Measurements from ENCODE around the gene NOLC1.
A peak's percentile ranks its signal among the peaks of the same experiment; 100 is the strongest.

NOLC1 gene

DNA sequence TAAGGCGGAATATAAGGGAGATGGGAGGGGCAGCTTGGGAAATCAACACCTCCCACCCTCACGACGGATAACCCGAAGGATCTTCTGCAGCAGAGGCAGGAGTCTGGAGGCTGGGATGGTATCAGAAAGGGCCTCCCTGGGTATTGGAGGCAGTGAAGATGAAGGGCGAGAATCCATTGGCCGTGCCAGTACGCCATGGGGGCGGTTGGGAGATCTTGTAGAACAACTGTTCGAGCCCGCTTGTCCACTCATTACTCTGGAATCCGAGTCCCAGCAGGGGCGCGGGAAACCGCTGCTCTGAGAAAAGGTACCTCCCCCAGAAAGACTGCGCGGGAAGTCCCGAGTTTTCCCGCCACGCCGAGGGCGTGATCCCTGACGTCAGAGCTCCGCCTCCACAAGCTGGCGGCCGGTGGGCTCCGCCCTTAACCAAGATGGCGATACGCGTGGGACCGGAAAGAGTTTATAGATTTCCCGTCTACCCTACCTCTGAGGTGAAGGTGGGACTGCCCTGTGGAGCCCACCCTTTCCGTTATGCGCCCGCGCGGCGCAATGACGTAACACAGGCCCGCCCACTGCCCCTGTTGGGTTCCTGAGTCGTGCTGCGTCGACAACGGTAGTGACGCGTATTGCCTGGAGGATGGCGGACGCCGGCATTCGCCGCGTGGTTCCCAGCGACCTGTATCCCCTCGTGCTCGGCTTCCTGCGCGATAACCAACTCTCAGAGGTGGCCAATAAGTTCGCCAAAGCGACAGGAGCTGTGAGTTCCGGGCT lies at the start of gene NOLC1:
NOLC1 (plus strand) TSS at position 616 of the 771 bp plus-strand sequence; CDS start at position 638, 22 bp downstream.
- peak; percentile 99 for DNase-seq

DNA sequence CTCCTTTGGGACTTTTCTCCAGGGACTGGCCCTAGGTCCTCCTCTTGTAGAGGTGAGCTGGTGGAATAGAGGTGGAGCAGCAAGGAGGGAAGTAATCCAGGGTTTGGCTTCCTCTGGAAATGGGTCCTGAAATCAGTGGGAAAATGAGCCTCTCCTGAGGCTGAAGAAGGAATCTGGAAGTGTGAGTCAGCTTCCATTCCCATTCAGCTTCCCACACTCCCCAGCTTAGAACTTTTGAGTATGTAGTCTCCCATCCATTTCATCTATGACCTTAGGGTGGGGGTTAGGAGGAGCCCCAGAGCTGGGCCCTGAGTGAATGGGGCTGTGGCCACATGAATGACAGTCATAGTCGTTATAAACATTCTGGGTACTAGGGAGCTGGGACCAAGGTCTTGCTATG lies 49.8 kb upstream of the NOLC1 start:
- no peak for DNase-seq

DNA sequence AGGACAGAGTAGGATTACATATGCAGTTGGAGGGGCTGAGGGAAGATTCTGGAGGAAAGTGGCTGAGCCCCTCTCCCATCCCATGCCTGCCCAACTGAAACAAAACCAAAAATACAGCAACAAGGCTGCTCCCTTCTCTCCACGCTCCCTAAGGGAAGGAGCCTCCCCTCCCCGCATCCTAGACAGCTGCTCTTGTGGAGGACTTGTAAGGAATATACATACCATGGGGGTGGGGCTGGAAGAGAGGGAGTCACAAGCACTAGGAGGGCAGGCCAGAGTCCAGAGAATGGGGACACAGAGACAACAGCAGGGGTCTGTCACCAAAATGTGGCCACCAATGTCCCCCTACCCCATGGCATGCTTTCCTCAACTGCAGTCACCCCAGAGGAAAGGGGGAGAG lies 45.2 kb upstream of the NOLC1 start:
- no peak for DNase-seq

DNA sequence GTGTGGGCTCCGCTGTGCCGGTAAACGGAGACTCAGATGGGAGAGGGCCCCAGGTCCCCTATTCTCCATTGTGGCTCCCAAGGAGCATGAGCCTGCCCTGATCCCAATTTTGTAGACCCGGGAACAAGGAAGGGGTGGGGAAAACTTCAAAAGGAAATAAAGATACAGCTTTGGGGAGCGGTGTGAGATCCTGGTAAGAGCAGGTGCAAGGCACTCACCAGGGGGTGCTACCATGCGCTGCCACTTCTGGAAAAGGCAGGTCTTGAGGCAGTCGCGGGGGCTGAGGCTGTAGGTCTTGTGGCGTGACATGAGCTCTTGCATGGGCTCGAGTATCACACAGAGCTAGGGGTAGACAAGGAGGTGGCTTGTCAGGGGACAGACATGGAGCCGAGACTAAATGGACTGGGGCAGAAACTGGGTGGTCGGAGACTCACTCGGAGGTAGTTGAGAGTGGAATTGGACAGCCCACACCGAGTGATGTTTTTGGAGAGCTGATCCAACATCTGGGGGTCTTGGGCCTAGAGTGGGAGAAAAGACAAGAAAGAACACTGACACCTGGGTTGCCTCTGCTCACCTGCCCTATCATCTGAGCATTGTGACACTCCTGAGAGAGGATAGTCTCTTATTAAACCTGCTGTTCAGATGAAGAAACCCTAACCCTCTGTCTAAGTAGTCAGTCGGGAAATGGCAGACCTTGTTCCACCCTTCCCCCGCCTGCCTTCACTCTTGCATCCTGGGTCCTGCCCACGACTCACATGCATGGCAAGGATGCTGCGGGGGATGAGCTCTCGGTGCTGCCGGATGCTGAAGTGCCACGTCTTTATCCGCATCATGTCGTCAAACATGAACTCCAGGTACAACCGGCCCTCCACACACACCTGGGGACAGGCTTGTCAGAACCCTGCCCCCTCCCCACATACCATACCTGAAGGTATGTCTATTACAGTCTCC lies 42.7 kb upstream of the NOLC1 start:
- no peak for DNase-seq

DNA sequence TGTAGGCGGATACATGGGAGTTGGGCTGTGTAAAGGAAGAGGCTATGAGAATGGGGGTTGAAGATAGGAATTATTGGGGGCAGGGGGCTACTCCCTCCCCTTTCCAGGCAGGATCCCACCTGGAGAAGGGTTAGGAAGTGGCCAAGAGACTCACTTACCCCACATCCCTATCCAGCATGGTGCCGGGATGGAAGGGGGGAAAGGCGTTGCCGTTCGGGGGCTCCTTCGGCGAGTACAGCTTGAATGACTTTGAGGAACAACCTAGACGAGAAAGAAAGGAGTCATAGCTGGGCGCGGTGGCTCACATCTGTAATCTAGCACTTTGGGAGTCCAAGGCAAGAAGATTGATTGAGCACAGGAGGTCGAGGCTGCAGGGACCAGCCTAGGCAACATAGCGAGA lies 40.9 kb upstream of the NOLC1 start:
- no peak for DNase-seq

DNA sequence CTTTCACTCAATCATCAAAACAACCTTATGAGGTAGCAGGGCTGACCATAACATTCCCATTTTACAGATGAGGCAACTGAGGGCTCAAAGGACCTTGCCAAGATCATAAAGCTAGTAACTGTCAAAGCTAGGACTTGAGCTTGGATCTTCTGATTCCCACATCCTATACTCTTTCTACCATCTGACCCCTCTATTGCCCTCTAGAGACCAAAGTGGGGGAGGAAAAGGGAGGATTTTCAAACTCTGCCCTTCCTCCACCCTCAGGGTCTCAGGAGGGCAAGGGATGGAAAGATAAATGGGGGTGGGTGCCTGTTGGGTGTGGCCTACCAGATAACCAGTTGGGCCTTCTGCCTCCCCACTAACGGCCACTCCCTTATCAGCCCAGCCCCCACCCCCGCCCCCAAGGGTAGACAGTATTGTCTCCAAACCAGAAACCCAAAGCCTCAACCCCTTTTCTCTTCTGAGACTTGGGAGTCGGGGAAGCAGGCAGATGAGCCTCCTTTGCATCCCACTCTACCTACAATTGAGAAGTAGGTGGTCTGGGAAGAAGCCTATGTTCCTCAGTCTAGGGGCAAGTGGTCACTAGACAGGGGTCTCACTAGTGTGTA lies 39.9 kb upstream of the NOLC1 start:
- DNase-seq, result no peak

DNA sequence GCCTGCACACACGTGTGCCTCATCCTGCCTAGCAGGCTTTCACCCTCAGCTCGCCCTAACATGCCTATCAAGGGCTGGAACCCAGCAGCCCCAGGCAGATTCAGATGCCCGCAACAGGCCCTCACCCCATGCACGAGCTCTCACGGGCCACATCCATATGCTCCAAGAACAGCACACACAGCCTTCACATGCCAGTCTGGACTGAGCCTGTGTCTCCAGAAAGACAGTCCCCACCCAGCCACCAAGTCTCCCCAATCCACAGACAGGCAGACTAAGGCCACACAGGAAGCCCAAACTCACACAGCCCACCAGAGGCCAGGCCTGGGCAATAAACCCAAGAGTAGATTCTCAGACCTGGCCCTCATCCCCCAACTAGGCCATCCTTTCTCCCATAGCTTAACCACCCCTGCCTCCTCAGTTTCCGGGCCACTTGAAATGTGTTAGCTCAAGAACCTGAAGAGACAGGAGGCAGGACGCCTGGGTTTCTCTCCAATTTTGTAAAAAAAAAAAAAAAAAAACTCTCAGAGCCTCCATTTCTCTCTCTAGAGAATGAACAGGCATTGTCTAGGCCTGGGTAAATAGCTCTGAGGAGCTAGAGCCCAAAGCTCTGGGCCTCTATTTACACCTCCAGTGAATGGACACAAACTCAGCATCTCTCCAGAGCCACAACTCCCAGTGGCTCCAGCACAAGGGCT lies 38.8 kb upstream of the NOLC1 start:
- DNase-seq, result peak; percentile 27

DNA sequence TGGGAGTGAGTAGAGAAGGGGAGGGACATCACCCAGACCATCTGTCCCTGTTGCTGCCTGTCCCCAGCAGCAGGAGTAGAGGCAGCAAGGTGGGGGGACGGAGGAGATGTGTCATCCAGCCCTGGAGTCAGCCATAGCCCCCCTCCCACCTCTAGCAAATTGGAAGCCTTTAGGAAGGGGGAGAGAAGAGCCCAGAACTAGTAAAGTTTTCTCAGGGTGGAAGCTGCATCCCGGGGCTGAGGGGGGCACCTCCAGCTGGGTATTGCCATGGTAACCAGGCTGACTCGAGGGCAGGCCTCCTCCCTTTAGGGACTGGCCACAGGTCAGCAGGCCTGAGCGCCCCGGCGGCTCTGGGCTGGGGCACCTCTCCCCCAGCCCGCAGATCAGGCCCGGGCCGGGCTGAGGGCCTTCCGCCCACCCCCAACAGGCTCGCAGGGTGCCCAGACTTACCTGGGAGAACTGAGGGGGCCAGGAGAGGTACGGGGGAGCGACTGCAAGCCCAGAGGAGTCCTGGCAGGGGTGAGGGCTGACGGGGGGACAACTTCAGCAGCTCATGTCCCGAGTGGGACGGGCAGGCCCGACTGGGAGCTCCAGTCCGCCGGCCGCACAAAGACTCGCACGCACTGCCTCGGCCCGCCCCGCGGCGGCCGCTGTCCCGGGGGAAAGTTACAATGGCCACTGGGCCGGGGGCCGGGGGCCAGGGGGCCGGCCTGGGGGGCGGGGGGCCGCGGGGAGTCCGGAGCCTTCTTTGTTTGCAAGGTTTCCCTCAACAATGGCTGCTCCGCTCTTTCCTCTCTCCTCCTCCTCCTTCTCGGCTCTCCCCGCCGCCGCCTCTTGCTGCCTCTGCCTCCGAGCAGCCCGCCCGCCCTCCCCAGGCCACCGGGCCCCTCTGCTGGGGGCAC lies 38.0 kb upstream of the NOLC1 start:
- peak; percentile 14 for DNase-seq

DNA sequence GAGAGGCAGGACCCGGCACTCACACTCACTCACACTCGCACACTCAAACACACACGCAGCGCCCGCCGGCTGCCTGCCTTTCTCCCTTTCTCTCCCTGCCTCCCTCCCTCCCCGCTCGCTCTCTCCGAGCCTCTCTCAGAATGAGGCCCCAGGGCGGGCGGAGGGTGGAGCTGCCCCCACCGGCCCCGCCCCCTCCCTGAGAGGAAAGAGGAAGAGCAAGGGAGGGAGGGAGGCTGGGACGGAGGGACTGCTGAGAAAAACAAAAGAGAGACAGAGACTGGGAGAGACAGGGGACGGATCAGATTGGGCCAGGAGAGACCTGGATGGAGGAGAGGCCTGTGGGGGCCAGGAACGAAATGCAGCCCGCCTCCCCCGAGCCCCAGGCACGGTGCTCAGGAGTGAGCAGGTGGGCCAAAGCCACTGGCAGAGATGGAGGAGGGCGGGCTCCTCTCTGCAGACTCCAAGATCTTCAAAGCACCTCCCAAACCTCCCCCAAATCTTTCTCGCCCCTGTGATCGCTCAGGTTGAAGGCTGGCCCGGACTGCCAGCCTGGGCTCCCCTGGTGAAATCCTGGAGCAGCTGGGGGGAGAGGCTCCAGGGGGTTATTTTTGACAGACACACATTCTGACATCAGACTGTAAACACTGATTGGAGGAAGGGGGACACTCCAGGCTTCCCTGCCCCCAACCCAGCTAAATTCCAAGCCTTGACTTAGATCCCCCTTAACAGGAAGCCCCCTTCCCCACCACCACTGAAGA lies 37.1 kb upstream of the NOLC1 start:
- peak; percentile 91 for DNase-seq

DNA sequence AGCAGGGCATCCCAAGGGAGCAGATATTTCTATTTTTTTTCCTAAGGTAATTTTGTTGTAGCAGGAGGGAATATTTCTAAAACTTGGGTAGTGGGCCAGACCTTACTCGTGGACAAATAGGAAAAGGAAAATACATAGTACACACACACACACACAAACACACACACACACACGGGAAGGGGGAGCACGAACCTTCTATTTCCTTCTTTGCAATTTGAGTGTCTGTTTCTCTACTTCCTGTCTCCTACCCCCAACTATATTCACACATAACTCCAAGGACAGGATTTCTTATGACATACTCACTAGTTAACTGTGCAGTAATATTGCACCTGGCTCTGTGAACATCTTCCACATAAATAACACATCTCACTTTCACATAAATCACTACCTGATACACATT lies 36.4 kb upstream of the NOLC1 start:
- peak; percentile 42 for DNase-seq

DNA sequence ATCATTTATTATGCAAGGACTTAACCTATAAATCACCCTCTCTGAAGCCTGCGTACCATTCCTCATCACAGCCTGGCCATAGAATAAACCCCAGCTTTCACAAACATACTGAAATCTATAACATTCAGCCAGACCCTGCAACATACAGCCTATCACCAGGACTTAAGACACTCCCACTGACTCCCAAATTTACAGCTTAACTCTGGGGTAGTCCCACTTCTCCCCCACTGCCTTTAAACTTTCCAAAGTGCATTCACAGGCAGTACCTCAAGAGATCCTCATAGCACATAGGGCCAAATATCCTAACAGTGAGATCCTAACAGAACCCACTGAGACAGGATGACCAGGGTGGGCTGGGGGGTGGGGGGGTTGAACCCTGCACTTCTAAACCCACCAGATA lies 35.5 kb upstream of the NOLC1 start:
- no peak for DNase-seq

DNA sequence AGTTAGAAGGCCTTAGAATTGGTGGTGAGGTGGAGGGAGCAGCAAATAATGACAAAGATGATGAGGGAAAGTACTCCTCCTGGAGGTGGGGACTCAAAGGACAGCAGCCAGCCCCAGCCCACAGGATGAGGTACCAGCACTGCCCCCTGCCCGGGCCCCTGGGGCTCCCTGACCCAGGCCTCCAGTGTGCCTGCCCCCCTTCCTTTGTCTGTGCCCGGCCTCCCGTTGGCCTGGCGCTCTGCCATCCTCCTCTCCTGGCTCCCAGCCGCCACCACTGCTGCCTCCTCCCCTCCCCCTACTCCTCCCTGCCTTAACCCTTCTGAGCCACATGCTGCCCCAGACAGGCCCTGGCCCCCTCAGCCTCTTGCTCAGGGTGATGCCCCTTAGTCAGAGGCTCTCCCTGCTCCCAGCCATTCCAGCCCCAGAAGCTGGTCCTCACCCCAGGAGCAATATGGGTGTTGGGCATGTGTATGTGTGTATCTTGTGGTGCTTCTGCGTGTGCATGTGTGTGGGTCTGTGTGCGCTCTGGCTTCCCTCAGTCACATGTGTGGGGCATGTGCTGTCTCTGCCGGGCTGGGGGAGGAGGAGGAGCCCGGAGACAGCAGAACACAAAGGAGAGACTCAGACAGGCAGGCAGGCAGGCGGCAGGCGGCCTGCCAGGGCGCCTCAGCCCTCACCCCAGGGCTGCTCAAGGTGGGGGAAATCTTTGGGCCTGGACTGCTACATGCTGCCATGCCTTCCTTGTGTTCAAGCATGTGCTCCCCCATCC lies 34.6 kb upstream of the NOLC1 start:
- peak; percentile 70 for DNase-seq

DNA sequence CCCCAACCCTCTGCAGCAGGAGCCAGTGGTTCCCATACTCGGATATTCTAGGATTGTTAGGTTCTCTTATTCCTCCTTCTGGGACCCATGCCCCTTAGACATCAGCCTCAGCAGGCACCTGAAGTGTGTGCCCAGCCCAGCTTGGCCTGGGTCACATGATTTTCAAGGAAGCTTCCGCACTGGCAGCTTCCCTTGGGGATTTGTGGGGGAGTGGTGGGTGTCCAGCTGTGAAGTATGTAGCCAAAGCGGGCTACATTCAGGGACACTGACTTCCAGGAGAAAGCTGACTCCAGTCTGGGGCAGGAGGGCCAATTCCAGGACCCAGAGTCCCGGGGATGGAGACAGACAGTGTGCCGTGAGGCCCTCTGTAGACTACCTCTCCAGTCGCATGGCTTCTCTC lies 33.3 kb upstream of the NOLC1 start:
- no peak for DNase-seq

DNA sequence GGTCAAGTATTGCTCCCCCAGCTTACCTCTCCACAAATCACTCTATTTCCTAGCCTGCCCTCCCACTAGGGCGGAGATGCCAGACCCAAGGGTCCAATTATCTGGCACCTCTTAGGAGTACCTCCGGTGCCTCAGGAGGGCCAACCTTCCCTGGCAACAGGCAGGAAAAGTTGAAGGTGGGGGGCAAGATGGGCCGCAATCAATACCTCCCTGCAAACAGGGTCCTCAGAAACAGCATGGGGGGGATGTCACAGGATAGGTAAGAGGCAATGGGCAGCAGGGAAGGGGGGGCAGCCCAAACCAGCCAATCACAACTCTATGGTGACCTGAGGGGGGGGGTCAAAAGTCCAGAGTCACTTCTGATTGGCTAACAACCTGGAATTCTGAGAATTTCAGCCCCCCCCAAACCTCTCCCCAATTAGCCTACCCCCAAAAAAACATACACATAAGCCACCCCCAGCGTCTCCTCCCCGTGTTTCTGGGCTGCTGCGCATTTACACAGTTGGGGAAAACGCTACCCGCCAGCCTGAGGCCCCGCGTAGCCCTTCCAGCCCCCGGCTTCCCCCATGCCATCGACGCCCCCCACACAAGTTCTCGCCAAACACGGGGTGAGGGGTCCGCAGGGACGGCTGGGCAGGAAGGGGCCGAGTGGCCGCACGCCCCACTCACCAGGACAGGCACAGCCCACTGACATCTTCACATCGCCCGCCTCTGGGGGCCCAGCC lies 32.6 kb upstream of the NOLC1 start:
- peak; percentile 54 for DNase-seq

DNA sequence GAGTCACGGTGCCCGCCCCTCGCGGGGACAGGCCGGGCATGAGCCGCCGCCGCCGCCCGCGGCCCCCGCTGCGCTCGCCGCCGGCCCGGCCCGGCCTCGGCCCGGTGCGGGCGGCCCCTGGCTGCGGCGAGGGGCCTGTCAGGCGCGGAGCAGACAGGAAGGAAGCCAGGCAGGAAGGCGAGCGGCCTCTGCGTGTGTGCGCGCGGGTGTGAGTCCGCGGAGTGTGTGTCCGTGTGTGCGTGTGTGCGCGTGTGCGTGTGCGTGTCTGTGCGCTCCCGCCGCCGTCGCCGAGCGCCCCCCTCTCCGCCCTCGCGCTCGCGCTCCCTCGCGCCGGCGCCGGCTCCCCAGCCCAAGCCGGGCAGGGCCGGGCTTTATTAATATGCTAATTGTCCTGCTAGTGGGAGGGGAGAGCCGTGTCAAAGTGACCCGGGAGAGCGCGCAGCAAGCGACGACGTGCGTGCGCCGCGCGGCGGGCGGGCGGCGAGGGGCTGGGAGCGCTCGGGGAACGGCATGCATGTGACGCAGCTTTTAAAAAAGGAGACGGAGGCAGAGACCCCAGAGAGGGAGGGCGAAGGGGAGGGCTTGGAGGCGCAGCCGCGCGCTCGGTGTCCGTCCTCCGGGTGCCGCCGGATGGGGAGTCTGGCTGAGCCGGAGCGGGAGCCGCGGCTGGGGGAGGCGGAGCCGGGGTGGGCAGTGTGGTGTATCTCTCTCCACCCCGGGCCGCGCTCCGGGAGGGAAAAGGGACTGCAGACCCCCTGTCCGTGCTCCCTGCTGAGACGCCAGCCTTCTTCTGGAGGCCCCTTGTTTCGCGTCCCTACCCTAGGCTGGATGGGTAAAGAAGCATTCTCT lies 31.8 kb upstream of the NOLC1 start, which contains the start of gene LDB1:
LDB1 (minus strand) TSS at position 227 of the 849 bp plus-strand sequence. CDS start 258 bp downstream, outside the sequence.
- DNase-seq, result peak; percentile 79

DNA sequence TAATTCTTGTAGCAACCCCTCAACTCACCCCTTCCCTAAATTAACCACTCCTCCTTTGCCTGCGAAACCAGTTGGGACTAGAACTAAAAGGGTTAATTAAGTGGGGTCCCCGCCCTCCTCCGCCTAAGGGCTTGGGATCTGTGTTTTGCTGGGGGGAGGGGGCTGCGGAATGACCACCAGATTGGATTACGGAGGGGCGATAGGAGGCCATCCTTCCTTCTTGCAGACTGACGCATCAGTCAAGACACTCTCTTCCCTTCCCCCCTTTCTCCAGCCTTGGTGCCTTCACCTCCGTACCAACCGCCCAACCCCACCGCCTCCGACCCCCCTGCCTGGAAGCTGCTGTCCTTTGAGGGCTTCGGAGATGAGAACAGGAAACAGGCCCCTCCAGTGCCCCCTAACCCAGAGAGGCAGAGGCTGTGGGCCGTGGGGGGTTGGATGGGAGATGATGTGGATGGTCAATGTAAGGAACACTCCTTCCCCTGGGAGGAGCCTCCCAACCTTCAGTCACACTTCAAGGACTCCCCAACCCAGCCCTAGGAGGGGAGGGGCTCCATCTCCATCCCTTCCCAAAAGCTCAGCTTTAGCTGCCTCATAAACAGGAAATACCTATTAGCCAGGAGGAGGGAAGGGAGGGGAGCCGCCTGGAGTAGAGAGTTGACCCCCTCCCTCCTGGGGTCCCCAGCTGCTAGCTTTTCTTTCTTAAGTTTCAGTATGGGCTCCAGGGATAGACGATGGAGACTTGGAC lies 31.0 kb upstream of the NOLC1 start:
- peak; percentile 38 for DNase-seq

DNA sequence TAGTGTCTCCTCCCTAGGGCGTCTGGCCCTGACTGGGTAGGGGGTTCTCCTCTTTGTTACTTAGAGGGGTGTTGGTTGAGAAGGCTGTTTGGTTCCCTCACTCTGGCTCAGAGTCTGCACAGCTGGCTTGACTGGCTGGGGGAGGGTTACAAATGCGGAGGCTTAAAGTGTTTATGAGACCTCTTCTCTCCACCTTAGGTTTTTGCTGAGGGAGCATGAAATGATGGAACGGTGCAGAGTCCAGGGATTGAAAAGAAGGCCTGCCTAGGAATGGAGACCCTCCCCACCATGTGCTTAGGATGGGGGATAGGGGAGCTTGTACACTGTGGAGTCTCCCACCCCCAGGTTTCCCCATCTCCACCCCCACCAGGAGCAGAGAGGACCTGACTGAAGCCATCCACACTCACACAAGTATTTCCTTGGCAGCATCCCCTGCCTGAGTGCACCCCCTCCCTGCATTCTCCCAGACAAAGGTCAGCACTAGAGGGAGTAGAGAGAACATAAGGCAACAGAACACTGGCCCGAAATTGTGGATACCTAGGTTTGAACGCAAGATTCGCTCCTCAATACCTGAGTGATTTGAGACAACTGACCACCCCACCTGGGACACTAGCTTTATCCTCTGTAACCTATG lies 30.3 kb upstream of the NOLC1 start:
- no peak for DNase-seq
